EH (cell line): Measurements from ENCODE around the gene SMARCC2.

Experiments
- DNase-seq: peaks from one replicate; pipeline ENCODE4 v3.0.0-alpha.2; 2015; ENCODE audit warnings: low read depth

Gene SMARCC2

DNA sequence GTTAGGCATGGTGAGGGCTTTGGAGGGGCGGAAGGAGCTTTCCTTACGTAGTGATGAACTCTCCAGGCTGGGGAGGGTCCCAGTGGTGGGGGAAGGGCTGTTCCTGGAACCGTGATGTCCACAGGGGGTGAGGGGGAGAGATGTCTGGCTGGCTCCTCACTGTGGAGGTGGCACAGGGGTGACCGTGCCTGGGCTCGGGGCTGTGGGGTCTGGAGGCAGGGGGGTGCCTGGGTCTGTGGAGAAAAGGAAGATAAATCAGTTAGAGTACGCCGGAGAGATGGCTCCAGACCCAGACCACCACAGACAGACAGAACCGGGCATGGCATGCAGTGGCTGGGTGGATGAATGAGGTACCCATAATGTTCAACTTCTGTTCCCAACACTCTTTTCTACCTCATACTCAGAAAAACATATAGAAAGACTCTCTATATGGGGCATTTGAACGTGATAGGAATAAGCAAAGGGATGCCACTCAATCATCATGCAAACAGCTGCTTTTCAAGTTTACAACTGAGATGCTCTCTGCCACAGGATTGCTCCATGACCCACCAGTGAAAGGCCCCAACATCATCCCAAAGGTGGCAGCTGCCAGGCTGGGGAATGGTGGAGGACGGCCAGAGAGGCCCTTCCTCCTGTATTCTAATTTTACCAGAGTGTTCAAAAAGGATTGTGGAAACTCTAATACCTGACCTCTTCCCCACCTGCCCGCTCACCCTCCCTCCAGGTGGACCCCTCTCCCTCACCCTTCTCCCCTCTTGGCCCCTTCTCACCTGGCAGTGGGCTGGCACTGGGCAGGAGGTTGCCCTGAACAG is 25.5 kb downstream of the SMARCC2 start:
- peak; percentile 41 for DNase-seq

DNA sequence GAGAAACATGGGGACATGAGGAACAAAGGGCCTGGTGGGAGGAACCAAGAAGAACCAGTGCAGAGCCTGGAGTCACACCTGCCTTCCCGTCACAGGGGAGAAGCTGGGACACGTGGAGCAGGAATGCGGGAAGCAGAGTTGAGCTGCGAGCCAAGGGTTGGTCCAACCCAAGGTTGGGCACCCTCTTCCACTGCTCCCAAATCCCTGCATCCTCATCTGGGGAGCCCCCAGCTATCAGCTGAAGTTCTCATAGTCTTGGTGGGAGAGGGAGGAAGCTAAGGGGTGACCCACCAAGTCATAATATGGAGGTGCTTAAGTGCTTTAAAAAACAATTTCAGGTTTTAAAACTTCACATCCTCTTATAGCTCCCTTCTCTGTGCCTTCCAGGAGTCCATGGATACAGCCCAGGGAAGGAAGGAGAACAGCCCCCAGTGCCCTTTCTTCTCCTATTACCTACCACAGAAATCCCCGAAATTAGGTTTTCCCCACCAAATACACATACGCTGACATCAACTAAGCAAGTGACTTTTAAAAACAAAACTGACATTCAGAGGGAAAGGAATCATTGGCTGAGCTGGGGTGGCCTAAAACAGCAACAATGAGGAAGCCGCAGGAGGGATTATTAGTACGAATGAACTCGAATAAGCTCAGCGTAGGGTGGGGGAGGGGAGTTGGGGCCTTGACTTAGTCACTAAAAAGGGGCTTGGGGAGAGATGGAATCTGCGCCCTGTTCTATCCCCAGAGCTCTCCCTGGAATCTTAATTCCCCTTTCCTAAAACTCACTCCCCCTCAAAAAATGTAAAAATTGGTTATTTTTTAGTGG is 26.6 kb downstream of the SMARCC2 start:
- peak; percentile 36 for DNase-seq

DNA sequence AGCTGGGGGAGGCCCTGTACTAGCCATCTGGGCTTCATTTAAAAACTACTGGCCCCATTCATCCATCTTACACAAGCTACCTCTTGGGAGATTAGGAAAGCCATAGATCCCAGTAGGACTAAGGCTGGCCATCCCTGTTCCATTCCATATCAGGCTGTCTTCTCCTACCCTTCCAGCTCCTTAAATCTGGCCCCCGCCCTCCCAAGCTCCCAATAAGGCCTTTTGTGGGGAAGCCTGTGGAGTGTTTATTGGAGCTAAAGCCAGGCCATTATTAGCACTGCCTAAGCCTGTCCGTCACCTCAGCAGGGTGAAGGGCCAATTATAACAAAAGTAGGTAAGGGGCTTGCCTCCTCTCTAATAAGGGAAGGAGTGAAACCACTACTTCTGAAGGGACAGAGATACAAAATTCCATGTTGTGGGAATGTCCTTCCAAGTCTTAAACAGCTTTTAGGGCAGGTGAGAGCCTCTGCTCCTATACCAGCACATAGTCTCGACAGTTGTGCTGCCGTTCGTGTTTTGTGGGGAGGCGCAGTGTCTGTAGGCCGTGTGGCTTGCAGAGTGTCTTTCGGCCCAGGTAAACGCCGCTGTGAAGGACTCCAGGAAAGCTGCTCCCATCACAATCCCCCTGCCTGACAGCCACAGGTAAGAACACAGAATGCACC is 27.5 kb downstream of the SMARCC2 start:
- peak; percentile 15 for DNase-seq

DNA sequence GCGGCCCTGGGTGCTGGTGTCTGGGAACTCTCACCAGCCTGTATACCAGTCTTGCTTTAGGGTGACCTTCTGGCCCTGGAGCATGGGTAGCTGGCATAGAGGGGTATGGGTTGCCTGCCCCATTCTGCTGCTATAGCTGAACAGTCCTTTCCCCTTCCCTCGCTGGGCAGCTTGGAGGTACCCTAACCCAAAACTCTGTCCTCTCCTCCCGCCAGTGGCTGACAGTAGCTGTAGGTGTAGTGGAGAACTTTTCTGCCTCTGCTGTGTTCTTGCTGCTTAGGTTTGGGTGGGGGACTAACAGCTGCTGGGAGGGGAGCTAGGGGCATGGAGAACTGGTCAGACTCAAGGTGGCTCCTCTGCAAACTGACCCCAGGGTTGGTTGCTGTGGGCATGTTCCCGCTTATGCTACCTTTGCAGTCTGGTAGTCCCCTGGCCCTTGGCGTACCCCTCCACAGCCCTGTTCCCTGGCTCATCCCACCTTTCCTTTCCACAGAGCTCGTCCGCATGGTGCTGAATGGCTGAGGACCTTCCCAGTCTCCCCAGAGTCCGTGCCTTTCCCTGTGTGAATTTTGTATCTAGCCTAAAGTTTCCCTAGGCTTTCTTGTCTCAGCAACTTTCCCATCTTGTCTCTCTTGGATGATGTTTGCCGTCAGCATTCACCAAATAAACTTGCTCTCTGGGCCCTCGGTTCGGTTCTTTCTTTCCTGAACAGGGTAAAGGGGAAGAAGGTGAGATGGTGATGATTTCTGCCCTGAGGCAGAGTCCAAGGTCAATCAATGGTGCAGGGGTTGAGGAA is 28.2 kb downstream of the SMARCC2 start:
- no peak for DNase-seq

DNA sequence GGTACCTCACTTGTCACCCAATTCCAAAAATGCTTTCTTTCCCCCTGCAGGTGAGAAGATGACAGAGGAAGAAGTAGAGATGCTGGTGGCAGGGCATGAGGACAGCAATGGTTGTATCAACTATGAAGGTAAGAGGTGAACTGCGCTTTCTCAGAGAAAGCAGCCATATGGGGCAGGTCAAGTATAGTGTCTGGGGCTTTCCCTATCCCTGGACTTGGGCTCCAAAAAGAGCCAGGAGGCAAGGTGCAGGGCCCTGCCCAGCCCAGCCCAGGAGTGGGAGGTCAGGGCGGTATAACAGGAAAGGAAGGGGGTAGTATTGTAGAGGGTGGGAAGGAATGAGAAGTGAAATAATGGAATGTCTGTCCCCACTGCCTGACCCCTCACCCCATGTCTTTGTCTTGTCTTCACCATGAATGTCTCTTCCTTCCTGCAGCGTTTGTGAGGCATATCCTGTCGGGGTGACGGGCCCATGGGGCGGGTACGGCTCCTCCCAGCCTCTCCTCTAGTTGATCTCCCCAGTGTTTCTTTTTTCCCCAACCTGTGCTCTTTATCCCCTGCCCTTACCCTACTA is 29.0 kb downstream of the SMARCC2 start:
- DNase-seq = peak; percentile 72

DNA sequence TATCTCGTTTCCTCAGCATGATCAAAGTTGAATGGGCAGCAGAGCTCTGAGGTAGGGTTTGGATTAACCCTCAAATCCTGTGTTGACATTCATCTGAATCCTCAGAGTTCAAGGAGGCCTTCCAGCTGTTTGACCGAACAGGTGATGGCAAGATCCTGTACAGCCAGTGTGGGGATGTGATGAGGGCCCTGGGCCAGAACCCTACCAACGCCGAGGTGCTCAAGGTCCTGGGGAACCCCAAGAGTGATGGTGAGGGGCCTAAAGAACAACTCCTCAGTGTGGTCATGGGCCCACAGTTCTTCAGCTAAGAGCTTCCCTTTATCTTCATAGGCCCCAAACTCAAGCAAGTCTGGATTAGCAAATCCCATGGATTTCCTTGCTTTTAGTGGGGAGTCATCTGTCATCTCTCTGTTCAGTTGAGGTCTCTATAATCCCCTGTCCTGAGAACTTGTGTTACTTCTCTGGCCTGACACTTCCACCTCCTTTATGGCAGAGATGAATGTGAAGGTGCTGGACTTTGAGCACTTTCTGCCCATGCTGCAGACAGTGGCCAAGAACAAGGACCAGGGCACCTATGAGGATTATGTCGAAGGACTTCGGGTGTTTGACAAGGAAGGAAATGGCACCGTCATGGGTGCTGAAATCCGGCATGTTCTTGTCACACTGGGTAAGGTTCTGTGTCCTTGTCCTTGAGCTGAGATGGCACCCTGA is 29.6 kb downstream of the SMARCC2 start:
- no peak for DNase-seq

DNA sequence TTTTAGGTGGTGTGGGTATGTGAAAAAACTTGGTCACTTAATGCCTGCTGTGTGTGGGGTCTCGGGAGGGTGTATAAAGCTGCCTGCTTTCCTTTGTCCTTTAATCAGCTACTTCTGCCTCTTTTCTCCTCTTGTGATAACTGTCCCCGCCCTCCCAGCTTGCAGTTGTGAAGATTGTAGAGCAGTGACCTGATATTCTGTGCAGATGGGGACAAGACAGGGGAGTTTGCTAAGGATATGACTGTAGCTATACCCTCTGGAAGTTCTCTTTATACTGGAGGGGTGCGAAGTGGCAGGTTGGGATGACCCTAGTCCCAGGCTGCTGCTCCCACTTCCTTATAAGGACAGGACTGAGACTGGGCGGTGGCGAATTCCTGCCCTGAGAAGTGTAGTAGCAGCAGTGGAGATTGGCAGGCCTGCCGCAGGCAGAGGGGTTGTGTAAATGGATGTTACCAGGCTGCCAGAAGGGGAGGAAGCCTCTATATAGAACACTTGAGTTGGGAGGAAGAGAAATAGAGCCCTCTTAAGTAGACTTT is 30.3 kb downstream of the SMARCC2 start:
- peak; percentile 90 for DNase-seq

DNA sequence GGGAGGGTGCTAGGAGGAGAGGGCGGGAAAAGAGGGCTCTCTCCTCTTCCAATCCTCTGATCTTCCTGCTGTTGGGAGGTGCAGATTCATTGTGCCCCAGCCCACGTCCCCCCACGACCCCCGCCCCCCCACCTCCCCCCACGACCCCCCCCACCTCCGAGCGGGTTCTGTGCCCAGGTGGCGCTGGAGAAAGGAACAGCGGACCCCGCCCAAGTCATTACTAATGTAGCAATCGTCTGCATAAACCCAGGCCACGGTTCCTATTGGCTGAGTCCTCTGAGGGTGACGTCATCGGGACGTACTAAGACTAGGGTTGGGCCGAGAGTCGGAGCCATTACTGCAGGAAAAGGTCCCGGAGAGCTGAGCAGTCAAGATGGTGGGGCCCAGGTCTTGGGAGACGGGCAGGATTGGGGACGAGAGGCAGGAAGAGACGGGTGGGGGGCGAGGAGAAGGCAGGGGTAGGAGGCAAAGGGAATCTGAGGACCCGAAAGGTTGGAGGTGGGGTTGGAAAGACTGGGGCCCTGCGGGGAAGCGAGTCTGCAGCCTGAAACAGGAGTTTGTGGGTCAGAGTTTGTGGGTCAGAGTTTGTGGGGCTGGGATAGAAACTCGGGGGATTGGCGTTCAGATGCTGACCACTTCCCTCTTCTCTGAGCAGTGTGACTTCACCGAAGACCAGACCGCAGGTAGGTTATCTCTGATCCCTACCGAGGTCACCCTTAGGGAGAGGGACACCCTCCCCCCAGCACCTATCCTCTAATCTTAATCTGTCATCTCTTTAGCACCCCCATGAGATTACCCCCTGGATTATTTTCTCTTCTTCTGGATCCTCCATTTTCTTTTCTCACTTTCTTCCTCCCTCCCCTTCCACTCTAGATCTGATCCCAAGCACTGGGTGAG is 31.0 kb downstream of the SMARCC2 start, which contains the start of gene MYL6:
Gene MYL6 (plus strand): TSS at position 331 of the 897 bp plus-strand sequence. CDS start 43 bp downstream, at position 374.
- peak; percentile 98 for DNase-seq

DNA sequence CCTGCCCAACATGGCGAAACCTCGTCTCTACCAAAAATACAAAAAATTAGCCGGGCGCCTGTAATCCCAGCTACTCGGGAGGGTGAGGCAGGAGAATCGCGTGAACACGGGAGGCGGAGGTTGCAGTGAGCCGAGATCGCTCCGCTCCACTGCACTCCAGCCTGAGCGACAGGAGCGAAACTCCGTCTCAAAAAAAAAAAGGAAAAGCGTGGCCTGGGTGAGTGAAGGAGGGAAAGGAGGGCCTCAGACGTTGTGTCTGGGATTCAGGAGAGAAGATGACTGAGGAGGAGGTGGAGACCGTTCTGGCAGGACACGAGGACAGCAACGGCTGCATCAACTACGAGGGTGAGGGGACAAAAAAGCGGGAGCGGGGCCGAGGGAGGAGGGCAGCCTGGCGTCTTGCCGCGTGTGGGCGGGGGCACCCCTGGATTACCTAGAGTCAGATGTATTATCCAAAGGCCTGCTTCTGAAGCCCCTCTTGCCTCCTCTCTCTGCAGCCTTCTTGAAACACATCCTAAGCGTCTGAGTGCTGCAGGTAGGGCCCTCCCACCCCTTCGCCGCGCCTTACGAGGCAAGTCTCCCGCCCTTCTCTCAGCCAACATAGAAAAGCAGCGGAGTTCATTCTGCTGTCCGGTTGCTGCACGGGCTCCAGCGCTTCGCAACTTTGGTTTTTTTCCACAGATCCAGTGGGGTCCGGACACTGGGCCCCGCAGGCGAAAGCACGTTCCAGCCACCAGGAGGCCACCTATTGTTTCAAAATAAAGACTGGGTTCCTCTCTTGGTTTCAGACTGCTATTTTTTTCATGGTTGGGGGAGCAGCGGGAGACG is 31.9 kb downstream of the SMARCC2 start:
- DNase-seq = peak; percentile 93

DNA sequence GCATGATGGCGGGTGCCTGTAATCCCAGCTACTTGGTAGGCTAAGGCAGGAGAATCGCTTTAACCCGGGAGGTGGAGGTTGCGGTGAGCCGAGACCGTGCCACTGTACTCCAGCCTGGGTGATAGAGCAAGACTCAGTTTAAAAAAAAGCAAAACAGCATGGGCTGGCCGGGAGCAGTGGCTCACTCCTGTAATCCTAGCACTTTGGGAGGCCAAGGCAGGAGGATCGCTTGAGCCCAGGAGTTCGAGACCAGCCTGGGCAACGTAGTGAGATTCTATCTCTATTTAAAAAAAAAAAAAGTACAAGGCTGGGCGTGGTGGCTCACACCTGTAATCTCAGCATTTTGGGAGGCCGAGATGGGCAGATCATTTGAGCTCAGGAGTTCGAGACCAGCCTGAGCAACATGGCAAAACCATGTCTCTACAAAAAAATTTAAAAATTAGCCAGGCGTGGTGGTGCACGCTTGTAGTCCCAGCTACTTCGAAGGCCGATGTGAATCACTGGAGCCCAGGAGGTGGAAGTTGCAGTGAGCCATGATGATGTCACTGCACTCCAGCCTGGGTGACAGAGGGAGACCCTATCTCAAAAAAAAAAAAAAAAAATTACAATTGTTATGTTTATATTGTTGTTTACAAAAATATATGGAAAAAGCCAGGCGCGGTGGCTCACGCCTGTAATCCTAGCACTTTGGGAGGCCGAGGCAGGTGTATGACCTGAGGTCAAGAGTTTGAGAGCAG is 32.7 kb downstream of the SMARCC2 start:
- peak; percentile 41 for DNase-seq

DNA sequence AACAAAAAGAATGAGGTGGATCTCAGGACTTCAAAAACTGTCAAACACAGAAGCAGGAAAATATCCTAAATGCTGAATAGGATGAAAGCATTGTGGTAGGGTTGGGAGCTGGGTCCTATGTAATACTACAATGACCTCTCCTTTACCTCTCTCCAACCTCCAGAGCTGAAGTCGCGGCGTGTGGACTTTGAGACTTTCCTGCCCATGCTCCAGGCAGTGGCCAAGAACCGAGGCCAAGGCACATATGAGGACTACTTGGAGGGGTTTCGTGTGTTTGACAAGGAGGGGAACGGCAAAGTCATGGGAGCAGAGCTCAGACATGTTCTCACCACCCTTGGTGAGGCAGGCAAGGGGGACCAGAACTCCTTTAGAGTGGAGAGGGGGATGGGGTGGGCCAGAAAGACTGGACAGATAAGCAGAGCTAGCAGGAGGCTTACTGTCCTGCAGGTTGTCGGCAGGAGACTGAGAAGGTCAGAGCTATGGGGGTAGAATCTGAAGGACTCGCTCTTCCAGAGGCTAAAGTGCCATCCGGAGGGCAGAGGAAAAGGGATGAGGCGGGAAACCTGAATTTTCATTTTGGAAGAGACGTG is 33.9 kb downstream of the SMARCC2 start:
- DNase-seq = no peak

DNA sequence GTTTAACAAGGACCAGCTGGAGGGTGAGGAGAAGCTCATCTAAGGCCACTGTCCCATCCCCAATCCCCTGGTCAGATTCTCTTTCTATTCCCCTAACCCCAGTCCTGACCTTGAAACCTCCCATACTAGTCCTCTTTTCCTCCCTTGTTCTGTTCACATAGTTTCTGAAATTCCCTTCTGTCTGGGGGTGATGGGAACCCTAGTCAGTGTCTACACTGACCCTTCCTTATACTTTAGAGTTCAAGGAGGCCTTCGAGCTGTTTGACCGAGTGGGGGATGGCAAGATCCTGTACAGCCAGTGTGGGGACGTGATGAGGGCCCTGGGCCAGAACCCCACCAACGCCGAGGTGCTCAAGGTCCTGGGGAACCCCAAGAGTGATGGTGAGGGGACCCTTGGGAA is 34.5 kb downstream of the SMARCC2 start:
- DNase-seq = no peak

DNA sequence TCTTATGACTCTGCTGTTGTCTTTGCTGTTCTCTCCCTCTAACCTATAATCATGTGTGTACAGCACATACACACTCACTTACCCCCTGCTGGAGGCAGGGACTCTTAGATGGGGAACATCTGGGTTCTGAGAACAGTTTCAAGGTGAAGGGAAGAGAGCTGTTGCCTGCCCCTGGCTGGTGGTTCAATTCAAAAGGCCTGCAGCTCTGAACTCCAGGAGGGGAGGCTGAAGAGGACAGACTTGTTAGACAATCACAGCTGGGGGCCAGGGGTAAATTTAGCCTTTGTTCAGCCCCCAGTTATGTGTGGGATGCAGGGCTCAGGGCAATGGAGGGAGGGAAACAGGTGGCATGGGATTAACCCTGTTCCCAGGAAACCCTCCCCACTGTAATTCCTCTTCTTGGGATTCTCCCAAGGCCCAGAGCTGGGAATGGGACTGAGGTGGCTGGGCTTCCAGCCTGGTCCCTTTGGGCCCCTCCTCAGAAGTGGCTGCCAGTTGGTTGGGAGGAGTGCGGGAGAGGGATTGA is 35.0 kb downstream of the SMARCC2 start:
- DNase-seq = no peak

DNA sequence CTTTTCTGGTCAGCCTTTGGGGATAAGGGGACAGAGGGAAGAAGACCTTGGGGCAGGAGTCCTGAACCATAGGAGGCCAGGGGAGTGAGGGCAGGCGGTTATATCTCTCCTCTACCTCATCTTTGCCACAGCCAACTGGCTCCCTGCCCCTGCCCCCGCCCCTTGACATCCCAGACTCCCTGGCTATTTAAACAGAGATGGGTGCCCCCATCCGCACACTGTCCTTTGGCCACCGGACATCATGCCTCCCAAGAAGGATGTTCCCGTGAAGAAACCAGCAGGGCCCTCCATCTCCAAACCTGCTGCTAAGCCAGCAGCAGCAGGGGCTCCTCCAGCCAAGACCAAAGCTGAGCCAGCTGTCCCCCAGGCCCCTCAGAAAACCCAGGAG is 35.6 kb downstream of the SMARCC2 start:
- DNase-seq = no peak

DNA sequence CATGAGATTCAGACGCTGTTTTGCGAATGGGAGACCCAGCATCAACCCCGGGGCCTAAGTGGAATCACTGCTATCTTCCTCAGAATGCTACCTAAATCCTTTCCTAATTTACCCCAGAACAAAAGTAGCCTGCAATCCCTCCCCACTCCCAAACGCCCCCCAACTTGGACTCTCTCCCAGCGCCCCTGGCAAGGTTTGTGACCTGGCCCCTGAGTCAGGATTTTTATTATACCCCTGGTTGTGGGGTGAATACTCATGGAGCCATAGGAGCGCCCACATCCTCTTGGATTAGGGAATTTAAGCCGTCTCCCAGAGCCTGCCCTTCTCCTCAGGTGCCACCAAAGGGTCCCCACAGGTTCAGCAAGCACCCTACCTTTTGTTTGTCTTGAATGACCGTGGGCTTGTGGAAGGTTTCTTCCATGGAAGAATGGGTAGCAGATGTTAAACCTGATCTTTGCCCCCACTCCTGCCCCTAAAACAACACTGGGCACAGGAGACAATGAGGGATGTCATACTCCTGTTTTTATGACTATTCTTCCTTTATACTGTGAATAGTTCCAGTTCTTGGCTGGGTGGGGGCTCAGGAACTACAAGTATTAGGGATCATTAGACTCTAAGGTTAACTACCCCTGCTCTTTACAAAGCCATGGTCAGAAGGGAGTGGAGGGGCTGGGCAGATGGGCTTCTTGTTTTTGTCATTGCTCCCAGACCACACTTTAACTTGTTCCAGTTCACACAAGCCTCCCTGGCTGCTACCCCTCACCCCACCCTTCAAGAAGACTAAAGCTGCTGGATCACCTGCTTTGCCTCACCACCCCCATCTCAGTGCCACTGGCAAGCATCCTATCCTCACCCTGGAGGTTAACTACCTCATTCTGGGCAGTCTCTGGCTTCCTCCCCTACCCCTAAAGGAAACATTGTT is 36.3 kb downstream of the SMARCC2 start:
- DNase-seq = no peak

DNA sequence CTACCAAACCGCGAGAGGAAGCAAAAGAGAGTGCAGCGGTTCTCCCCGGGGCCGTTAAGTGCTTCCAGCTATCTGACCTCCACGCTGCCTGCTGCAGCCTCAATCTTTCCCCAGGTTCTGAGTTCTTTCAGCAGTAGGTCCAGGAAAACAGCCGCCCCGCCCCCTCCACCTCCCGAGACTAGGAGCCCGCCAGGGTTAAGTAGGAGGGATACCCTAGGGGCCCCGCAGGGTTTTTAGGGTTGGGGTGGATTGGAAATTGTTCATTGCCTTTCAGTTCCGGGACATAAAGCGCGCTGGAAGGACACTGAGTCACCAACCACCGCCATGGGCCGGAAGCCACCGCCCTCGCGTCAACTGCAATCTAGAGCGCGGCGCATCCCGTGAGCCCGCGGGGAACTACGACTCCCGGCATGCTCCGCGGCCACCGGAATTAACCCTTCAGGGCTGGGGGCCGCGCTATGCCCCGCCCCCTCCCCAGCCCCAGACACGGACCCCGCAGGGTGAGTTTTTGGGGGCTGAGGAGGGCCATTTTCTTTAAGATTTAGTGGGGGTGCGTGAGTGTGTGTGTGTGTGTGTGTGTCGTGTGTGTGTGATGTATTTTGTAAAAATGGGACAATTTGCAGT is 37.0 kb downstream of the SMARCC2 start, which contains the start of gene MYL6B:
Gene MYL6B (plus strand): TSS at position 456 of the 624 bp plus-strand sequence. CDS start 1,332 bp downstream, outside the sequence.
- peak; percentile 92 for DNase-seq
